Keratinocyte (primary cell): ENCODE results near the gene PRKAR1B.

Experiments
- EZH2 ChIP-seq: IDR thresholded peaks from one replicate; pipeline ENCODE4 v1.6.1; 2012; ENCODE audit warnings: inconsistent platforms, mild to moderate bottlenecking, low read length, moderate library complexity
- TF ChIP-seq, protein P1 (sequence below), 3 experiments: IDR thresholded peaks in 1 of 3; conservative IDR thresholded peaks in 1 of 3; optimal IDR thresholded peaks in 1 of 3; 2 replicates in 2 of 3; 3 replicates in 1 of 3; pipeline versions ENCODE3 to v1.5.1; 2011; ENCODE audit warnings: low read length in 3 of 3, mild to moderate bottlenecking in 3 of 3, moderate library complexity in 2 of 3, control low read depth in 1 of 3, inconsistent platforms in 1 of 3; ENCODE audit not compliant: insufficient read depth in 2 of 3; ENCODE audit errors: extremely low read depth in 1 of 3

DNA sequence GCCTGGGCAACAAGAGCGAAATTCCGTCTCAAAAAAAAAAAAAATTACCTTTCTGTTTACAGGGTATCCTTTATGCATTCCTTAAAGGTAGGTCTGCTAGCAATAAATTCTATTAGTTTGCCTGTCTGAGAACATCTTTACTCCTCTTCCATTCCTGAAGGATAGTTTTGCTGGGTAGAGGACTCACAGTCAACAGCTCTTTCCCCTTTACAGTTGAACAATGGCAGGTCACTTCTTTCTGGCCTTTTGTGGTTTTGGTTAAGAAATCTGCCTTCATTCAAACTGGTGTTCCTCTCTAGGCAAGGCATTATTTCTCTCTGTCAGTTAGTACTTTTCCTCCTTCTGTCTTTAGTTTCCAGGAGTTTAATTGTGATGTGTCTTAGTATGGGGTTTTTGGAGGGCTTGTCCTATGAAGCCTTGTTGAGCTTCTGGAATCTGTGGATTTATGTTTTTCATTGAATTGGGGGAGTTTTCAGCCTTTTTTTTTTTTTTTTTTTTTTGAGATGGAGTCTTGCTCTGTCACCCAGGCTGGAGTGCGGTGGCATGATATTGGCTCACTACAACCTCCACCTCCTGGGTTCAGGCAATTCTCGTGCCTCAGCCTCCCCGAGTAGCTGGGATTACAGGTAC, 5.3 kb downstream of the PRKAR1B start:
- TF ChIP-seq, protein P1, sequence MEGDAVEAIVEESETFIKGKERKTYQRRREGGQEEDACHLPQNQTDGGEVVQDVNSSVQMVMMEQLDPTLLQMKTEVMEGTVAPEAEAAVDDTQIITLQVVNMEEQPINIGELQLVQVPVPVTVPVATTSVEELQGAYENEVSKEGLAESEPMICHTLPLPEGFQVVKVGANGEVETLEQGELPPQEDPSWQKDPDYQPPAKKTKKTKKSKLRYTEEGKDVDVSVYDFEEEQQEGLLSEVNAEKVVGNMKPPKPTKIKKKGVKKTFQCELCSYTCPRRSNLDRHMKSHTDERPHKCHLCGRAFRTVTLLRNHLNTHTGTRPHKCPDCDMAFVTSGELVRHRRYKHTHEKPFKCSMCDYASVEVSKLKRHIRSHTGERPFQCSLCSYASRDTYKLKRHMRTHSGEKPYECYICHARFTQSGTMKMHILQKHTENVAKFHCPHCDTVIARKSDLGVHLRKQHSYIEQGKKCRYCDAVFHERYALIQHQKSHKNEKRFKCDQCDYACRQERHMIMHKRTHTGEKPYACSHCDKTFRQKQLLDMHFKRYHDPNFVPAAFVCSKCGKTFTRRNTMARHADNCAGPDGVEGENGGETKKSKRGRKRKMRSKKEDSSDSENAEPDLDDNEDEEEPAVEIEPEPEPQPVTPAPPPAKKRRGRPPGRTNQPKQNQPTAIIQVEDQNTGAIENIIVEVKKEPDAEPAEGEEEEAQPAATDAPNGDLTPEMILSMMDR (optimal IDR thresholded peaks at IDR 0.05 in 1 of 3, IDR thresholded peaks at IDR 0.05 in 1 of 3, conservative IDR thresholded peaks at IDR 0.05 in 1 of 3; ENCODE audit: extremely low read depth in 1 of 3, insufficient read depth in 2 of 3, low read length in 3 of 3) = no peak
- no peak for TF ChIP-seq EZH2
